Islet precursor cell (in vitro differentiated cells): Measurements from ENCODE around the gene CAMK2G.

Source experiments
- DNase-seq: peaks from one replicate; pipeline ENCODE4 v3.0.0-alpha.2; 2018

The CAMK2G gene

DNA sequence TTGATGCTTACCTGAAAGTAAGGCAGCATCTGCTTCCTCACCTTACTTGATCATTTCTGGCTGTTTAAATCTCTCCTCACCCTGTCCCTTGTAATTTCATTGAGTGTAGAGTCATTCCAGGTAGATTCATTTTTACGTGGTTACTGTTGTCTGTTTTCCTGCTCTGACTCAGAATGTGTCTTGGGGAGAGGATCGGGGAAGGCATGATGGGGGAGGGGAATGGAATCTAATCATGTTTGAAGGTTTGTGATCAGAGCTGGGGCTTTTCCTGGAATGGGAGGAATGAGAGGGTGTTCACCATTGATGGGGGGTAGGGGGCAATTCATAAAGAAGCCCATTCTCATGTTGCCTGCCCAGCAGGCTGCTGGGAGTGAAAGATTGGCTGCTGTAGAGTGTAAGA lies 111.4 kb downstream of the CAMK2G start:
- no peak for DNase-seq
